OCI-LY1 (cell line): ENCODE data around the gene ERAP2.

Experiments
- H2AFZ ChIP-seq: fragments of 200-600 bp; sonication (generic), shearing (Covaris generic); 2 replicates; pipeline ENCODE4 v1.6.0; 2014; ENCODE audit warnings: antibody characterized with exemption, mild to moderate bottlenecking, low read length
- H3F3A ChIP-seq: fragments of 200-600 bp; sonication (generic), shearing (Covaris generic); 2 replicates; pipeline ENCODE4 v1.6.0; 2014; ENCODE audit warnings: mild to moderate bottlenecking, antibody characterized with exemption, low read length, moderate library complexity; ENCODE audit not compliant: insufficient read depth
- H3K27ac ChIP-seq: fragments of 200-600 bp; sonication (generic); 2 replicates; pipeline ENCODE4 v1.5.1; 2014; ENCODE audit warnings: low read length, mixed run types, mild to moderate bottlenecking, low read depth; ENCODE audit not compliant: poor library complexity, severe bottlenecking
- H3K27me3 ChIP-seq: fragments of 200-600 bp; sonication (generic); 2 replicates; pipeline ENCODE4 v1.6.0; 2014; ENCODE audit warnings: antibody characterized with exemption, mild to moderate bottlenecking, low read length, moderate library complexity; ENCODE audit not compliant: insufficient read depth
- H3K36me3 ChIP-seq: fragments of 200-600 bp; sonication (generic); 2 replicates; pipeline ENCODE4 v1.6.1; 2014; ENCODE audit warnings: mild to moderate bottlenecking, antibody characterized with exemption, low read length, moderate library complexity, mixed read lengths; ENCODE audit not compliant: insufficient read depth
- H3K4me1 ChIP-seq: fragments of 200-600 bp; sonication (generic); 2 replicates; pipeline ENCODE4 v1.5.1; 2014; ENCODE audit warnings: mild to moderate bottlenecking, low read length, moderate library complexity; ENCODE audit not compliant: insufficient read depth, severe bottlenecking
- H3K4me2 ChIP-seq: fragments of 200-600 bp; sonication (generic), shearing (Covaris generic); 2 replicates; pipeline ENCODE4 v1.6.1; 2014; ENCODE audit warnings: low read length
- H3K4me3 ChIP-seq: fragments of 200-600 bp; sonication (generic); 2 replicates; pipeline ENCODE4 v1.5.1; 2014; ENCODE audit warnings: low read length, low read depth, mild to moderate bottlenecking, mixed read lengths; ENCODE audit not compliant: poor library complexity, severe bottlenecking
- H3K79me2 ChIP-seq: fragments of 200-600 bp; shearing (Covaris generic); 2 replicates; pipeline ENCODE4 v1.6.1; 2016; ENCODE audit warnings: mixed run types, low read length, mixed read lengths; ENCODE audit not compliant: insufficient read depth
- H3K9ac ChIP-seq: fragments of 200-600 bp; sonication (generic), shearing (Covaris generic); 2 replicates; pipeline ENCODE4 v1.6.1; 2014; ENCODE audit warnings: mild to moderate bottlenecking, low read length, mixed read lengths
- H3K9me2 ChIP-seq: fragments of 200-600 bp; sonication (generic), shearing (Covaris generic); 2 replicates; pipeline ENCODE4 v1.6.1; 2014; ENCODE audit warnings: low read depth, mild to moderate bottlenecking, low read length, mixed read lengths
- H3K9me3 ChIP-seq: fragments of 200-600 bp; shearing (Covaris generic); 2 replicates; pipeline ENCODE4 v1.6.1; 2014; ENCODE audit warnings: low read length, mixed read lengths
- H4K20me1 ChIP-seq: fragments of 200-600 bp; sonication (generic), shearing (Covaris generic); 2 replicates; pipeline ENCODE4 v1.6.0; 2016; ENCODE audit warnings: mild to moderate bottlenecking, low read length; ENCODE audit not compliant: insufficient read depth
- CTCF ChIP-seq: fragments of 200-600 bp; sonication (generic), shearing (Covaris generic); IDR thresholded peaks from 2 replicates; pipeline ENCODE4 v1.5.1; 2017; ENCODE audit warnings: mild to moderate bottlenecking, antibody characterized with exemption, low read length, moderate library complexity, mixed read lengths
- EZH2 ChIP-seq: fragments of 200-600 bp; sonication (generic), shearing (Covaris generic); IDR thresholded peaks from 2 replicates; pipeline ENCODE4 v1.8.0; 2017; ENCODE audit warnings: borderline replicate concordance, mixed run types, mild to moderate bottlenecking, antibody characterized with exemption, low read length, moderate library complexity, mixed read lengths

Gene ERAP2

GRCh38 chr5:96843140-96843539 is 33.2 kb upstream of the ERAP2 start:
- Histone ChIP-seq H3K36me3 (no peaks in the 10 kb centered on the region), H2AFZ (no peak overlapping the region), H3K27me3 (no peaks in the 10 kb centered on the region), H3F3A (no peaks in the 10 kb centered on the region), H3K4me1 (no peaks in the 10 kb centered on the region), H3K4me3 (no peak overlapping the region), H3K27ac (no peak overlapping the region), H3K9ac (no peak overlapping the region), H4K20me1 (no peaks in the 10 kb centered on the region), H3K79me2 (no peaks in the 10 kb centered on the region), H3K9me3 (no peaks in the 10 kb centered on the region), H3K4me2 (no peak overlapping the region), H3K9me2 (no peaks in the 10 kb centered on the region)
- no peak for TF ChIP-seq CTCF
- no peak for TF ChIP-seq EZH2

- no peaks in the 10 kb centered on the region for H3K9me2 ChIP-seq
- no peaks in the 10 kb centered on the region for H3K4me1 ChIP-seq
- no peak overlapping the region for H2AFZ ChIP-seq
- H3K36me3 ChIP-seq, result no peaks in the 10 kb centered on the region
- H3K9ac ChIP-seq, result no peak overlapping the region
- no peaks in the 10 kb centered on the region for H3F3A ChIP-seq
- no peaks in the 10 kb centered on the region for H4K20me1 ChIP-seq
- H3K79me2 ChIP-seq, result no peaks in the 10 kb centered on the region
- TF ChIP-seq CTCF, result no peak
- no peak for TF ChIP-seq EZH2
- H3K4me2 ChIP-seq, result no peak overlapping the region
- no peaks in the 10 kb centered on the region for H3K27me3 ChIP-seq
- no peak overlapping the region for H3K4me3 ChIP-seq
- H3K9me3 ChIP-seq, result peaks cover 2% of the 10 kb centered on the region
- H3K27ac ChIP-seq, result no peak overlapping the region
These were observed 31.8 kb upstream of the ERAP2 start for GRCh38 chr5:96844481-96844990.

- peaks cover 6% of the 10 kb centered on the region for H3K9me3 ChIP-seq
- H3K4me2 ChIP-seq, result no peak overlapping the region
- TF ChIP-seq EZH2, result no peak
- no peak for TF ChIP-seq CTCF
- no peak overlapping the region for H3K9ac ChIP-seq
- H3K9me2 ChIP-seq, result no peaks in the 10 kb centered on the region
- H3K27me3 ChIP-seq, result no peaks in the 10 kb centered on the region
- no peaks in the 10 kb centered on the region for H3K79me2 ChIP-seq
- H4K20me1 ChIP-seq, result no peaks in the 10 kb centered on the region
- H3K4me1 ChIP-seq, result no peaks in the 10 kb centered on the region
- H3F3A ChIP-seq, result no peaks in the 10 kb centered on the region
- H3K27ac ChIP-seq, result no peak overlapping the region
- H2AFZ ChIP-seq, result no peak overlapping the region
- H3K4me3 ChIP-seq, result no peak overlapping the region
- H3K36me3 ChIP-seq, result 0 out of 2 replicates have a peak, but pooled peaks cover 3% of the 10 kb centered on the region
These were observed 24.8 kb upstream of the ERAP2 start for GRCh38 chr5:96851312-96852062.
